ENCODE data around the gene TMED10. TPM values are rescaled to one million over a fixed set of nuclear protein-coding genes. Genes with fewer than 3 reads are reported as not detected.

Gene TMED10
- total and polyA plus RNA-seq, 2 donors (not counting 3 experiments of a cell fraction or from before 2014, with no cell fraction given), result 338 to 342 TPM

- BruUV-seq (replicated peaks), result no TSS peak
- Histone ChIP-seq H3K9ac (replicated peaks; ENCODE audit: extremely low read depth, insufficient read depth, low read length) (no peak overlapping the region), H3K9me3 (replicated peaks; ENCODE audit: control insufficient read depth, insufficient read depth, low read length) (no peaks in the 10 kb centered on the region), H4K20me1 (replicated peaks; ENCODE audit: control insufficient read depth, extremely low read depth, insufficient read depth, low read length) (no peaks in the 10 kb centered on the region), H3K27me3 (ENCODE audit: control insufficient read depth in 2 of 2, insufficient read depth in 2 of 2, low read length in 2 of 2) (no peaks in the 10 kb centered on the region), H3K9me1 (replicated peaks; ENCODE audit: control insufficient read depth, extremely low read depth, insufficient read depth, low read length) (no peaks in the 10 kb centered on the region), H2AFZ (ENCODE audit: low read depth, low read length) (no peak overlapping the region), H3K4me3 (replicated peaks in 1 of 3; ENCODE audit: insufficient read depth in 1 of 3, low read depth in 1 of 3, low read length in 3 of 3) (no peak overlapping the region), H3K4me2 (ENCODE audit: insufficient read depth, low read length) (no peak overlapping the region), H3K79me2 (ENCODE audit: control insufficient read depth, insufficient read depth, low read length) (peaks cover 66% of the 10 kb centered on the region), H3K36me3 (ENCODE audit: control insufficient read depth in 2 of 2, extremely low read depth in 1 of 2, insufficient read depth in 2 of 2, low read length in 2 of 2) (peaks cover 5 to 9% of the 10 kb centered on the region in 2 experiments), H3K27ac (ENCODE audit: insufficient read depth, low read depth, low read length) (no peak overlapping the region), H3K4me1 (ENCODE audit: control insufficient read depth, extremely low read depth, insufficient read depth, low read length) (no peaks in the 10 kb centered on the region)
- DNase-seq (ENCODE audit: low read depth, low spot score) (no peak), FAIRE-seq (no peak)
- ChIA-PET CTCF (interaction anchor here (1.4 to 1.7 kb wide), 4 partner anchors 9 to 139 kb away, joined by 3 to 5 read pairs (median 4); no protein-coding TSS in a partner anchor), POLR2A (interaction anchor here (0.6 kb wide), 1 partner anchor 115 kb away, joined by 6 read pairs; no protein-coding TSS in a partner anchor)
- TF ChIP-seq FOS (IDR thresholded peaks at IDR 0.05; ENCODE audit: borderline replicate concordance, insufficient read depth, low read length) (no peak), CTCF (IDR thresholded peaks at IDR 0.05; ENCODE audit: extremely low read depth in 1 of 2, insufficient read depth in 1 of 2, low read depth in 1 of 2, low read length in 2 of 2) (no peak), POLR2A (IDR thresholded peaks at IDR 0.05; ENCODE audit: low read depth, low read length) (no peak), POLR2AphosphoS5 (IDR thresholded peaks at IDR 0.05; ENCODE audit: insufficient read depth, low read depth, low read length) (no peak), GATA2 (IDR thresholded peaks at IDR 0.05; ENCODE audit: insufficient read depth, insufficient read length, low read depth, low read length) (no peak), MAX (IDR thresholded peaks at IDR 0.05; ENCODE audit: insufficient read depth, insufficient read length) (no peak), MYC (IDR thresholded peaks at IDR 0.05; ENCODE audit: low read depth, low read length) (no peak), JUN (IDR thresholded peaks at IDR 0.05; ENCODE audit: borderline replicate concordance, insufficient read depth, insufficient read length, low read depth) (no peak), EZH2 (IDR thresholded peaks at IDR 0.05; ENCODE audit: borderline replicate concordance, low read depth, low read length, severe bottlenecking) (no peak)
- intact Hi-C loops (cut with micrococcal nuclease) (no loop called here), dilution Hi-C loops (cut with MboI; ENCODE audit: extremely low pct_ligation_motif_present, low sequenced_read_pairs) (no loop called here)
Measured at GRCh38 chr14:75153295-75153694, 23.1 kb downstream of the TMED10 start.
